ENCODE measurements around the gene MBLAC2. TPM values are rescaled to one million over a fixed set of nuclear protein-coding genes. Genes with fewer than 3 reads are reported as not detected.

MBLAC2 gene
- total RNA-seq, 1 experiment from 2014 or later = 4.9 TPM

GRCh38 chr5:90506221-90506620 is 31.6 kb upstream of the MBLAC2 start:
- ChIA-PET POLR2A (no interaction called here), CTCF (no interaction called here)
- no TSS peak for BruUV-seq (replicated peaks)
- Histone ChIP-seq H3K27me3 (replicated peaks; ENCODE audit: control insufficient read depth, insufficient read depth, low read length) (no peaks in the 10 kb centered on the region), H3K36me3 (ENCODE audit: control insufficient read depth, insufficient read depth, low read length) (no peaks in the 10 kb centered on the region), H3K4me1 (0 out of 2 replicates have a peak, but pooled peaks cover 7% of the 10 kb centered on the region), H3K4me3 (ENCODE audit: low read depth, low read length) (no peak overlapping the region), H3K9me3 (no peaks in the 10 kb centered on the region)
- DNase-seq = no peak
- Mint-ChIP-seq H3K4me3 (ENCODE audit: unreplicated experiment) (no peak overlapping the region), H3K36me3 (ENCODE audit: insufficient read depth, unreplicated experiment) (no peaks in the 10 kb centered on the region), H3K27ac (ENCODE audit: unreplicated experiment) (no peak overlapping the region), H3K9me3 (ENCODE audit: unreplicated experiment) (no peaks in the 10 kb centered on the region), H3K27me3 (ENCODE audit: insufficient read depth, unreplicated experiment) (no peaks in the 10 kb centered on the region), H3K4me1 (ENCODE audit: low read depth, unreplicated experiment) (peaks cover 6% of the 10 kb centered on the region)
- TF ChIP-seq CTCF (IDR thresholded peaks at IDR 0.05; ENCODE audit: insufficient read depth in 1 of 2, low read depth in 1 of 2, low read length in 1 of 2, severe bottlenecking in 1 of 2, unreplicated experiment in 1 of 2) = no peak
- intact Hi-C loops (cut with micrococcal nuclease; ENCODE audit: unreplicated experiment) = no loop called here

- no TSS peak for BruUV-seq (replicated peaks)
- no peaks in the 10 kb centered on the region for H3K9me3 Mint-ChIP-seq (ENCODE audit: unreplicated experiment)
Observed at GRCh38 chr5:90504743-90505142, 30.2 kb upstream of the MBLAC2 start.

GRCh38 chr5:90503596-90503995 is 29.0 kb upstream of the MBLAC2 start:
- no peaks in the 10 kb centered on the region for H3K36me3 Mint-ChIP-seq (ENCODE audit: insufficient read depth, unreplicated experiment)
- no peak overlapping the region for H3K27ac Mint-ChIP-seq (ENCODE audit: unreplicated experiment)
- ChIA-PET POLR2A (no interaction called here), CTCF (no interaction called here)
- no peaks in the 10 kb centered on the region for H3K27me3 Mint-ChIP-seq (ENCODE audit: insufficient read depth, unreplicated experiment)
- H3K4me3 Mint-ChIP-seq (ENCODE audit: unreplicated experiment) = no peak overlapping the region
- Histone ChIP-seq H3K4me1 (0 out of 2 replicates have a peak, but pooled peaks cover 7% of the 10 kb centered on the region), H3K27me3 (replicated peaks; ENCODE audit: control insufficient read depth, insufficient read depth, low read length) (no peaks in the 10 kb centered on the region), H3K4me3 (ENCODE audit: low read depth, low read length) (no peak overlapping the region), H3K9me3 (no peaks in the 10 kb centered on the region), H3K36me3 (ENCODE audit: control insufficient read depth, insufficient read depth, low read length) (no peaks in the 10 kb centered on the region)
- peaks cover 6% of the 10 kb centered on the region for H3K4me1 Mint-ChIP-seq (ENCODE audit: low read depth, unreplicated experiment)
- TF ChIP-seq CTCF (IDR thresholded peaks at IDR 0.05; ENCODE audit: insufficient read depth in 1 of 2, low read depth in 1 of 2, low read length in 1 of 2, severe bottlenecking in 1 of 2, unreplicated experiment in 1 of 2) = no peak
- intact Hi-C loops (cut with micrococcal nuclease; ENCODE audit: unreplicated experiment) = no loop called here
- BruUV-seq (replicated peaks) = no TSS peak
- no peaks in the 10 kb centered on the region for H3K9me3 Mint-ChIP-seq (ENCODE audit: unreplicated experiment)
- DNase-seq = no peak

More at GRCh38 chr5:90504743-90505142, 30.2 kb upstream of the MBLAC2 start:
- CTCF ChIA-PET = no interaction called here
- no peak for DNase-seq
- Histone ChIP-seq H3K4me1 (0 out of 2 replicates have a peak, but pooled peaks cover 7% of the 10 kb centered on the region), H3K36me3 (ENCODE audit: control insufficient read depth, insufficient read depth, low read length) (no peaks in the 10 kb centered on the region), H3K27me3 (replicated peaks; ENCODE audit: control insufficient read depth, insufficient read depth, low read length) (no peaks in the 10 kb centered on the region), H3K9me3 (no peaks in the 10 kb centered on the region), H3K4me3 (ENCODE audit: low read depth, low read length) (no peak overlapping the region)
- Mint-ChIP-seq H3K27me3 (ENCODE audit: insufficient read depth, unreplicated experiment) (no peaks in the 10 kb centered on the region), H3K4me1 (ENCODE audit: low read depth, unreplicated experiment) (peaks cover 6% of the 10 kb centered on the region), H3K36me3 (ENCODE audit: insufficient read depth, unreplicated experiment) (no peaks in the 10 kb centered on the region), H3K4me3 (ENCODE audit: unreplicated experiment) (no peak overlapping the region), H3K27ac (ENCODE audit: unreplicated experiment) (no peak overlapping the region)
- no peak for TF ChIP-seq CTCF (IDR thresholded peaks at IDR 0.05; ENCODE audit: insufficient read depth in 1 of 2, low read depth in 1 of 2, low read length in 1 of 2, severe bottlenecking in 1 of 2, unreplicated experiment in 1 of 2)
- POLR2A ChIA-PET = no interaction called here
- intact Hi-C loops (cut with micrococcal nuclease; ENCODE audit: unreplicated experiment) = no loop called here

All from Caco-2 (cell line).